Astrocyte of the spinal cord (primary cell): Measurements from ENCODE around the gene SSH3.
A peak's percentile ranks its signal among the peaks of the same experiment; 100 is the strongest.

Experiments used
- DNase-seq: peaks from one replicate; pipeline ENCODE4 v3.0.0; 2011; ENCODE audit warnings: low read depth, low spot score
- H3K4me3 ChIP-seq: 2 replicates; pipeline ENCODE4 v1.5.1; 2011; ENCODE audit warnings: low read depth, mild to moderate bottlenecking, low read length, moderate library complexity
- CTCF ChIP-seq: IDR thresholded peaks from 2 replicates; pipeline ENCODE4 v1.5.1; 2012; ENCODE audit warnings: low read depth, mild to moderate bottlenecking, low read length, inconsistent platforms
- in situ Hi-C: cut with HindIII; loops from 2 replicates; pipeline ENCODE4 v1.10.0; 2017; ENCODE audit warnings: low sequenced_read_pairs

SSH3 gene

GRCh38 chr11:67285541-67286498, 17.5 kb upstream of the SSH3 start:
- no peak for TF ChIP-seq CTCF

GRCh38 chr11:67286621-67287333, 16.6 kb upstream of the SSH3 start:
- DNase-seq = no peak
- no peak overlapping the region for H3K4me3 ChIP-seq
- in situ Hi-C loops = no loop called here
- peak; percentile 15 for TF ChIP-seq CTCF

More at GRCh38 chr11:67285541-67286498, 17.5 kb upstream of the SSH3 start:
- H3K4me3 ChIP-seq = no peak overlapping the region
- in situ Hi-C loops = no loop called here
- no peak for DNase-seq

- DNase-seq = no peak
- peak overlapping the region; percentile 61 for H3K4me3 ChIP-seq
- no peak for TF ChIP-seq CTCF
- in situ Hi-C loops = no loop called here
These were observed 15.8 kb upstream of the SSH3 start for GRCh38 chr11:67287355-67288197.

GRCh38 chr11:67288198-67288451, 15.2 kb upstream of the SSH3 start:
- peak overlapping the region; percentile 61 for H3K4me3 ChIP-seq
- no peak for TF ChIP-seq CTCF
- in situ Hi-C loops = no loop called here
- no peak for DNase-seq

GRCh38 chr11:67288452-67289225, 14.7 kb upstream of the SSH3 start:
- peak; percentile 38 for TF ChIP-seq CTCF
- in situ Hi-C loops = no loop called here
- DNase-seq = peak; percentile 89
- peak overlapping the region; percentile 61 for H3K4me3 ChIP-seq
